Neural cell (in vitro differentiated cells): Measurements from ENCODE around the gene CDKN2AIPNL.

Source experiments
- EZH2 ChIP-seq: fragments of 200-600, 300-800 bp; shearing (Covaris generic), sonication (generic); IDR thresholded peaks from 2 replicates; pipeline ENCODE4 v1.6.1; 2014; ENCODE audit warnings: antibody characterized with exemption, low read length, borderline replicate concordance, mild to moderate bottlenecking; ENCODE audit not compliant: insufficient read depth, poor library complexity, severe bottlenecking
- RAD21 ChIP-seq: fragments of 450-650 bp; conservative IDR thresholded peaks from 2 replicates; pipeline ENCODE4 v1.6.1; 2014; ENCODE audit warnings: antibody characterized with exemption, mild to moderate bottlenecking, moderate library complexity
- SMC3 ChIP-seq: fragments of 450-650 bp; conservative IDR thresholded peaks from 2 replicates; pipeline ENCODE4 v1.6.1; 2014; ENCODE audit warnings: antibody characterized with exemption, mild to moderate bottlenecking, moderate library complexity; ENCODE audit not compliant: poor library complexity

DNA sequence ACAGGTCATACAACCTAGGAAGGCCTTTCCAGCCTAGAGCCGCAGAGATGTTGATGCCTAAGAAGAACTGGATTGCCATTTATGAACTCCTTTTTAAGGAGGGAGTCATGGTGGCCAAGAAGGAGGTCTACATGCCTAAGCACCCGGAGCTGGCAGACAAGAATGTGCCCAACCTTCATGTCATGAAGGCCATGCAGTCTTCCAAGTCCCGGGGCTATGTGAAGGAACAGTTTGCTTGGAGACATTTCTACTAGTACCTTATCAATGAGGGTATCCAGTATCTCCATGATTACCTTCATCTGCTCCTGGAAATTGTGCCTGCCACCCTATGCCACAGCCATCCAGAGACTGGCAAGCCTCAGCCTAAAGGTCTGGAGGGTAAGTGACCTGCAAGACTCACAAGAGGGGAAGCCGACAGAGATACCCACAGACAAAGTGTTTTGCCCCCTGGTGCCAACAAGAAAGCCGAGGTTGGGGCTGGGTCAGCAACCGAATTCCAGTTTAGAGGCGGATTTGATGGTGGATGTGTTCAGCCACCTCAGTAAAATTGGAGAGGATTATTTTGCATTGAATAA, 11.2 kb upstream of the CDKN2AIPNL start:
- TF ChIP-seq EZH2 = no peak
- TF ChIP-seq RAD21 = no peak
- no peak for TF ChIP-seq SMC3
